AG08395 (cell line): Measurements from ENCODE around the gene CDH11.

ENCODE experiments used
- DNase-seq: peaks from one replicate; pipeline ENCODE4 v3.0.0; 2012; ENCODE audit warnings: mixed read lengths, low spot score

The CDH11 gene

DNA sequence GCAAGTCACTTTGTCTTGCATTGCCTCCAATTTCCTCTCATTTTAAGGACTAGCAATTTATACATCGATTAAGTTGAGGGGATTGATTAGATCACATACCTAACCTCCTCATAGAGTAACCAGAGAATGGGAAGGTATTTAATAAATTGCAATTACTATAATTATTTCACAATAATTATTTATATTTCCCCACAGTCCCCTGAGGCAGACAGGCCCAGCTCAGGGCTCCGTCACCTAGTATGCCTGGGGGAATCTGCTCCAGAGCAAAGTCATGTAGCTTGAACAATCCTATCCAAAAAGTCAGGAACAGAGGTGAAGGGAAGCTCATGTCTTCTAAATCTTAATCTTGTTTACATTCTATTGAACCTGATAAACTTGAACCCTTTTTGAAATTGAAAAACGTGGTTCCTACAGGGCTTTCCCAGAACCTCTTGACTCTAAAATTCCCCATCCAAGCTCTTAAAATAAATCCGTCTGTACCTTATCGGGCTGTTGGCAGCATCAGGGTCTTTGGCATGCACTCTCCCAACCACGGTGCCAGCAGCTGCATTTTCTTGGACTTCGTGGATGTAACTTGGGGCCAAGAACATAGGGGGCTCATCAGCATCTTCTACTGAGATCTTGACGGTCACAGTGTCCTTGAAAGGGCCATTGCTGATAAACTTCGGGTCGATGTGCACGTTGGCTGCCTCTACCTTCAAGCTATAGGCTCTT is 140.1 kb downstream of the CDH11 start:
- no peak for DNase-seq

- no peak for DNase-seq
These were observed 144.5 kb downstream of the CDH11 start for GRCh38 chr16:64977206-64977920.

DNA sequence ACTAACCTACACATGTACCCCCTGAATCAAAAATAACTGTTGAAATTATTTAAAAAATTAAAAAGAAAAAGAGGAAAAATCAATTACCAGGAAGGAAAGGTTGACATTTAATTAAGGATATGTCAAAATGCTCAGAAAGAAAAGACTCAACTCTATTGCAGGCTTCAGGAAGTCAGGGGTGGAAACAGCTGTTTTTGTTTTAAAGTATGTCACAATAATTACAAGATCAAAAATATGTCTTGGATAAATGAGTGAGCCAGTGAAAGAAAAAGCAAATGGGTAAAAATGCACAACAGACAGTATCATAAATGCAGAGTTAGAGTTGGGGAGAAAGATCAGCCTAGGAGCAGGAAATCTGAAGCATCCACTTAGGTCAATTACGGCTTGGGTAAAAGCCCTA is 146.0 kb downstream of the CDH11 start:
- DNase-seq = peak; percentile 20

DNA sequence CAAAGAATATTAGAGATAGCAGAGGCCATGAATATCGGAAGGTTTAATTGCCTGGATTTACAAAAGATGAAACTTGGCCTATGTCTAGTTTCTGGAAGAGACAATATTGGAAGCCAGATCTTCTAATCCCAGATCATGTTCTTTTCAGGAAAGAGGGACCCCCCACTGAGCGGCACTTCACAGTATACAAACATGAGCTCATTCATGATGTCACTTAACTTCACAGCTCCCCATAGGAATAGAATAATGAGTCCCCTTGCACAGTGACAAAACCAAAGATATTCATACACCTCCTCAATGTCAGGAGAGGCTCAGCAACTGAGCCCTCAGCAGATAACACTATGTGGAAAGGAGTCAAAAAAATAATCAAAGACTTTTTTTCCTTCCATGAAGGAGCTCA is 147.5 kb downstream of the CDH11 start:
- DNase-seq = no peak

DNA sequence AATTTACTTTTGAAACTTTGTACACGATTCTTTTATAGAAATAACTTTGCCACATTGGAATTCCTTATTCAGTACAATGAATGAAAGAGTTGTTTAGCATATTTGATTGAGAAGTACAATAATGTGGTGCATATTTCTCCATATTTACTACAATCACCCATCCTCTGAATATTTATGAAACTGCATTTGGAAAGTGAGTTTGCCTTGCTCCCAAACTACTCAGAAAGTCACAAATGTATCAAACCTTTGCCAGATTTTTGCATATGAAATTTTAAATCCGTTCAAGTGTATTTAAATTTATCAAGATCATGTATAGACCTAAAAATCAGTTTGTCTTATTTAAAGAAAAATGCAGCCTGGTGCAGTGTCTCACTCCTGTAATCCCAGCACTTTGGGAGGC is 148.7 kb downstream of the CDH11 start:
- no peak for DNase-seq

DNA sequence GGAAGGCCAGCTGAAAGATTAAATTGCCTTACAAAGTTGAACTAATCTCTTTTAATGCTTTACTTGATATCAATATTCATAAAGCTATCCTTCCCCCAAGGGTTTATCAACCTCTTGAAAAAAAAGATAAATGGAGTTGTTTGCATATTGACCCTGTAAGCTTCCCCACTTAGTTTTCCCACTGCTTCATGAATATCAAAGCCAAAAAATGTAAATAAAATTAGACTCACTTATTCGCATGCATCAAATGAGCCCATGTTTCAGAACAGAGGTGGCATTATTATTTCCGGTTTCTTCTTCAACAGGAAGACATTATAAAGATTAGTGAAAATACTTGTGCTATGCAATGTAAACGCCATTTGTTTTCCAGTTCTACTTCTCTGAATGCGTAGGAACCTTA is 150.7 kb downstream of the CDH11 start:
- no peak for DNase-seq

GRCh38 chr16:64969221-64969620 is 152.6 kb downstream of the CDH11 start:
- no peak for DNase-seq

- no peak for DNase-seq
These were observed 153.3 kb downstream of the CDH11 start for GRCh38 chr16:64968539-64968938.

DNA sequence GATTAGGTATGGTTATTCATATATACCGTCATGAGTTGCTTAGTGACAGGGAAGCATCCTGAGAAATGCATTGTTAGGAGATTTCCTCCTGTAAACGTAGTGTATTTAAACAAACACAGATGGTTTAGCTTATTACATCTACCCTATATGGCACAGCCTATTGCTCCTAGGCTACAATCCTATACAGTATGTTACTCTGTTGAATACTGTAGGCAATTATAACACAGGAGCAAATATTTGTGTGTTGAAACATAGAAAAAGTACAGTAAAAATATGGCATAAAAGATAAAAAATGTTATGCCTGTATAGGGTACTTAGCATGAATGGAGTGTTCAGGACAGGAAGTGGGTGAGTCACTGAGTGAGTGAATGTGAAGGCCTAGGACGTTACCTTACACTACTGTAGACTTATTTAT is 157.7 kb downstream of the CDH11 start:
- no peak for DNase-seq

DNA sequence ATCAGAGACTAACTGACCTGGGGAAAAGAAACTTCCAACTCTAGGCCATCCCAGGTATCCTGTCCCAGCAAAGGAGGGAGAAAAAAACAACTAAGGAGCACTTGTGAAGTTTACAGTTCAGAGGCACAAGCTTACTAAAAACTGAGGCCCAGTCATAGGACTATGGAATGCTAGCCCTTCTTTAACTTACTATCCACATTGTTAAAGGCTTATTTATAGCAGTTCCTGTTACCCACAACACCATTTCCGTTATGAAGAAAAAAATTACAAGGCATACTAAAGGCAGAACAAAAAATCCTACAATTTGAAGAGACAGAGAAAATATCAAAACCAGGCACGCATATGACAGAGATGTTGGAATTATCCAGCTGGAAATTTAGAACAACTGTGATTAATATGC is 159.1 kb downstream of the CDH11 start:
- DNase-seq = peak; percentile 21

DNA sequence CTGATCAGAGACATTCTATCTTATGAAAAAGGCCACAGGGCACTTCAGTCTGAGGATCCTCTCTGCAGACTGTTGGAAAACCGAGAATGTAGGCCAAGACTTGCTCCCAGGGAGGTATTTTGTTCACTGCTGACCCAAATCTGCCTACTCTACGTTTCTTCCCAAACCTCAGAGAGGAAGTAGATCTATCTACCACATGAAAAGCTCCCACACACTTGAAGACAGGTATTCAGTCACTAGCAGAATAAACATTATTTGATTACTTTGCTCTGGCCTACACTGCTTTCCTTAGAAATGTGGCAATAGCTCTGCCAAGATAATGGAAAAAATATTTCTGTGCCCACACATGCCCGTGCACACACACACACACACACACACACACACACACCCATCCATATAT is 164.6 kb downstream of the CDH11 start:
- DNase-seq = no peak

GRCh38 chr16:64952177-64952576 is 169.7 kb downstream of the CDH11 start:
- DNase-seq = peak; percentile 38

GRCh38 chr16:64951193-64951592 is 170.7 kb downstream of the CDH11 start:
- no peak for DNase-seq

DNA sequence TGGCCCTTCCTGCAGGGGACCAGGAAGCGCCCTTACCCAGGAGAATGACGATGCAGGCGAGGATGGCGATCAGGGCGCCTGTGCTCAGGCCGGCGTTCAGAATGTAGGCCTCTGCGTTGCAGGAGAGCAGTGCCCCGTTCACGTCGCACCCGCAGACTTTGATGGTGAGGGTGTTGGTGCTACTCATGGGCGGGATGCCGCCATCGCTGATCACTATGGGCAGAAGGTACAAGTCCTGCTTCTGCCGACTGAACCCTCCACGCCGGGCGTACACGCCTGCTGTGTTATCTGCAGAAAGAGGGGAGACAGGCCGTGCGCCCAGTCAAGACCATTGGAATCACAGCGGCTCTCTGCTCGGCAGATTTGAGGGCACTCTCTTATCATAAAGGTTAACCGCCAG is 171.1 kb downstream of the CDH11 start:
- no peak for DNase-seq

GRCh38 chr16:64950262-64950661 is 171.6 kb downstream of the CDH11 start:
- no peak for DNase-seq

DNA sequence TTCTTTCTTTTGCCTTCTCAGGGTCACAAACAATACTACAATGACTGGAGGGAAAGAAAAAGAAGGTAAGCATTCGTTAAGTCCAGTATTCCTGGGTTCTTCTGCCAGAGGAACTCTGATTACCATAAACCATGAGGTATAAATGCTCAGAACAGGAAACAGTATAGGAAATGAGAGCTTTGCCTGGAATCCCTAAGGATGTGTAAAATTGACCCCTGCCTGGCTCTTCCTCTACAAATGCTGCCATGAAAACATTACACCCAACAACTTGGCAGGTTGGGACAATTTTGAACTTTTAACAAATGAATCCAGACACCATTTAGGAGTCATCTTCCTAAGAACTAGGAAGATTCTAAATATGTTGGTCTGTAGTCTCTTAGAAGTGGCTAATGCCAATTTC is 173.8 kb downstream of the CDH11 start:
- no peak for DNase-seq

- no peak for DNase-seq
These were observed 174.2 kb downstream of the CDH11 start for GRCh38 chr16:64947651-64948050.

DNA sequence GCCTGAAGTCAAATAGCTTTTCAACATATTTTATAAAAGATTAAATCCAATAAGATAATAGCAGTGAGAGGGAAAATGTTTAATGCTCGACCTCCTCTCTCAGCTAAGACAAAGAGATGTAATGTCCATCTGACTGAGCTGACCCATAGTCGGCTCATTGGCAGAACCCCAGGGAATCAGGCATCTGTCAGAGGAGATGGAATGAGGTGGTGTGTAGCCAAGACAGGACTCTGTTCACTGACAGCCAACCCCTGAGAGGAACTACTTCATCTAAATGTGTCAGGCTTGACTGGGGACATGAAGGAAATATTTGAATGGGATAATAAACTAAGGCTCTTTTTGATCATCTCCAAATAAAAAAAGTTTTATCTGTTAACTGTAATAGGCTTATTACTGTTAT is 188.0 kb downstream of the CDH11 start:
- no peak for DNase-seq

GRCh38 chr16:64926476-64926875 is 195.4 kb downstream of the CDH11 start:
- no peak for DNase-seq

DNA sequence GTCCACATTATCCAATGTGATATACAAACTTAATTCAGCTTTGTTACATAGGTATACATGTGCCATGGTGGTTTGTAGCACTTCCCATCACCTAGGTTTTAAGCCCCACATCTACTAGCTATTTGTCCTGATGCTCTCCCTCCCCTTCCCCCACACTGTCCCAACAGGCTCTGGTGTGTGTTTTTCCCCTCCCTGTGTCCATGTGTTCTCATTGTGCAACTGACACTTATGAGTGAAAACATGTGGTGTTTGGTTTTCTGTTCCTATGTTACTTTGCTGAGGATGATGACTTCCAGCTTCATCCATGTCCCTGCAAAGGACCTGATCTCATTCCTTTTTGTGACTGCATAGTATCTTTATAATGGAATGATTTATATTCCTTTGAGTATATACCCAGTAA is 196.7 kb downstream of the CDH11 start:
- no peak for DNase-seq

GRCh38 chr16:64924086-64924485 is 197.8 kb downstream of the CDH11 start:
- no peak for DNase-seq

- DNase-seq = no peak
These were observed 201.8 kb downstream of the CDH11 start for GRCh38 chr16:64919929-64920607.

DNA sequence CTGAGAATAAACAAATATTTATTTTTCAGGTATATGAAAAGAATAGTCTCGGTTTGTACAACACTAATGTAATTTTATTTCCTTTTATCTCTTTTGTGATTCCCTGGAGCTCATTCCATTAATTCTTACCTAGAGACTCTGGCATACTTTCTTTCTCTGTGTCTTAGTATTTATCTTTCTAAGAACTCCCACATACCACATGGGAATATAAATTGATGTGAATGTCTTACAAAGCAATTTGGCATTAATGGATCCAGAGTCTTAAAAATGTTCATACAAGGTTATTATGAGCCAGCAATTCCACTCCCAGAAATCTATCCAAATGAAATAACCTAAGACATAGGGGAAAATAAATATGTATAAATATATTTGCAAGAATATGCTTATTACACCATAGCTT is 202.7 kb downstream of the CDH11 start:
- no peak for DNase-seq
